IPS-15b (cell line): ENCODE measurements around the gene HOXC6.
A peak's percentile ranks its signal among the peaks of the same experiment; 100 is the strongest.

Experiments
- H3K27me3 ChIP-seq: one replicate; pipeline ENCODE4 v1.6.1; 2013; ENCODE audit warnings: low read length; ENCODE audit not compliant: control insufficient read depth, insufficient read depth
- H3K36me3 ChIP-seq: one replicate; pipeline ENCODE4 v1.6.1; 2013; ENCODE audit warnings: low read length; ENCODE audit not compliant: control insufficient read depth, insufficient read depth
- H3K4me1 ChIP-seq: one replicate; pipeline ENCODE4 v1.6.1; 2013; ENCODE audit warnings: mild to moderate bottlenecking, low read length; ENCODE audit not compliant: control insufficient read depth, insufficient read depth
- H3K4me3 ChIP-seq: one replicate; pipeline ENCODE4 v1.5.1; 2013; ENCODE audit warnings: low read depth, low read length
- H3K9ac ChIP-seq: one replicate; pipeline ENCODE4 v1.6.1; 2013; ENCODE audit warnings: low read depth, mild to moderate bottlenecking, low read length
- H3K9me3 ChIP-seq: one replicate; pipeline ENCODE4 v1.6.1; 2013; ENCODE audit warnings: mild to moderate bottlenecking, low read length; ENCODE audit not compliant: control insufficient read depth, insufficient read depth

Gene HOXC6

GRCh38 chr12:54047160-54047963, 19.1 kb downstream of the HOXC6 start:
- Histone ChIP-seq H3K4me3 (peak overlapping the region; percentile 18), H3K9ac (no peak overlapping the region), H3K36me3 (no peaks in the 10 kb centered on the region), H3K27me3 (peaks cover 100% of the 10 kb centered on the region), H3K4me1 (no peaks in the 10 kb centered on the region), H3K9me3 (no peaks in the 10 kb centered on the region)

GRCh38 chr12:54047964-54048303, 19.7 kb downstream of the HOXC6 start:
- no peaks in the 10 kb centered on the region for H3K4me1 ChIP-seq
- no peak overlapping the region for H3K9ac ChIP-seq
- H3K9me3 ChIP-seq = no peaks in the 10 kb centered on the region
- no peaks in the 10 kb centered on the region for H3K36me3 ChIP-seq
- peaks cover 100% of the 10 kb centered on the region for H3K27me3 ChIP-seq
- H3K4me3 ChIP-seq = peak overlapping the region; percentile 18

- peaks cover 100% of the 10 kb centered on the region for H3K27me3 ChIP-seq
- no peaks in the 10 kb centered on the region for H3K9me3 ChIP-seq
- H3K4me1 ChIP-seq = no peaks in the 10 kb centered on the region
- peak overlapping the region; percentile 13 for H3K4me3 ChIP-seq
- H3K36me3 ChIP-seq = no peaks in the 10 kb centered on the region
- H3K9ac ChIP-seq = no peak overlapping the region
These were observed 20.3 kb downstream of the HOXC6 start for GRCh38 chr12:54048406-54049093.

- Histone ChIP-seq H3K9ac (no peak overlapping the region), H3K27me3 (peaks cover 100% of the 10 kb centered on the region), H3K36me3 (no peaks in the 10 kb centered on the region), H3K4me1 (peaks cover 2% of the 10 kb centered on the region), H3K9me3 (no peaks in the 10 kb centered on the region), H3K4me3 (peak overlapping the region; percentile 13)
These were observed 20.9 kb downstream of the HOXC6 start for GRCh38 chr12:54049108-54049507.

GRCh38 chr12:54050482-54050810, 22.2 kb downstream of the HOXC6 start:
- no peak overlapping the region for H3K9ac ChIP-seq
- H3K9me3 ChIP-seq = no peaks in the 10 kb centered on the region
- no peak overlapping the region for H3K4me3 ChIP-seq
- H3K27me3 ChIP-seq = peaks cover 99% of the 10 kb centered on the region
- H3K4me1 ChIP-seq = peaks cover 2% of the 10 kb centered on the region
- H3K36me3 ChIP-seq = no peaks in the 10 kb centered on the region

- no peaks in the 10 kb centered on the region for H3K9me3 ChIP-seq
- peak overlapping the region; percentile 27 for H3K4me3 ChIP-seq
- peaks cover 8% of the 10 kb centered on the region for H3K4me1 ChIP-seq
- H3K36me3 ChIP-seq = no peaks in the 10 kb centered on the region
- peaks cover 99% of the 10 kb centered on the region for H3K27me3 ChIP-seq
- H3K9ac ChIP-seq = no peak overlapping the region
These were observed 23.0 kb downstream of the HOXC6 start for GRCh38 chr12:54051026-54051842.

GRCh38 chr12:54051874-54052437, 23.7 kb downstream of the HOXC6 start:
- Histone ChIP-seq H3K4me1 (peaks cover 8% of the 10 kb centered on the region), H3K36me3 (no peaks in the 10 kb centered on the region), H3K4me3 (peak overlapping the region; percentile 27), H3K9ac (no peak overlapping the region), H3K27me3 (peaks cover 99% of the 10 kb centered on the region), H3K9me3 (no peaks in the 10 kb centered on the region)

- Histone ChIP-seq H3K36me3 (no peaks in the 10 kb centered on the region), H3K9ac (no peak overlapping the region), H3K4me1 (peaks cover 12% of the 10 kb centered on the region), H3K4me3 (peak overlapping the region; percentile 18), H3K27me3 (peaks cover 99% of the 10 kb centered on the region), H3K9me3 (no peaks in the 10 kb centered on the region)
These were observed 24.3 kb downstream of the HOXC6 start for GRCh38 chr12:54052438-54053002.

- H3K4me1 ChIP-seq = peaks cover 14% of the 10 kb centered on the region
- H3K36me3 ChIP-seq = no peaks in the 10 kb centered on the region
- no peak overlapping the region for H3K9ac ChIP-seq
- no peaks in the 10 kb centered on the region for H3K9me3 ChIP-seq
- peak overlapping the region; percentile 35 for H3K4me3 ChIP-seq
- peaks cover 99% of the 10 kb centered on the region for H3K27me3 ChIP-seq
These were observed 24.9 kb downstream of the HOXC6 start for GRCh38 chr12:54053003-54053750.

- Histone ChIP-seq H3K27me3 (peaks cover 99% of the 10 kb centered on the region), H3K9ac (no peak within 1 kb of the TSS)
These were observed 25.8 kb downstream of the HOXC6 start, which contains the start of gene HOXC4 for GRCh38 chr12:54053751-54054741. TSS of gene HOXC4 (plus strand) at chr12:54053835. CDS start at chr12:54053923, 88 bp downstream.

More at GRCh38 chr12:54053751-54054741, 25.8 kb downstream of the HOXC6 start, which contains the start of gene HOXC4:
- Histone ChIP-seq H3K9me3 (no peaks in the 10 kb centered on the region), H3K36me3 (no peaks in the 10 kb centered on the region), H3K4me3 (peak within 1 kb of the TSS; percentile 35), H3K4me1 (peaks cover 18% of the 10 kb centered on the region)
